Hypothalamus (tissue), 51 donors: ENCODE measurements around the gene CERCAM.
A peak's percentile ranks its signal among the peaks of the same experiment; 100 is the strongest.

ENCODE experiments used
- DNase-seq, 51 donors: peaks; one replicate each; lab custom pipeline; 2025; lab: John Stamatoyannopoulos, UW

Gene CERCAM

DNA sequence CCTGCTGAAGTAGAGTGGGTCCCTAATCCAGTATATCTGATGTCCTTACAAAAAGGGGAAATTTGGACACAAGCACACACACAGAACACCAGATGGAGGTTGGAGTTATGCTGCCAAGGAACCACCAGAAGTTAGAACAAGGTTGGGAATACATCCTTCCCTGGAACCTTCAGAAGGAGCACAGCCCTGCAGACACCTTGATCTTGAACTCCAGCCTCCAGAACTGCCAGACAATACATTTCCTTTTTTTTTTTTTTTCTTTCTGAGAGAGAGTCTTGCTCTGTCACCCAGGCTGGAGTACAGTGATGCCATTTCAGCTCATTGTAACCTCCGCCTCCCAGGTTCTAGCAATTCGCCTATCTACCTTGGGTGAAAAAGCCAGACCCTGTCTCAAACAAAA lies 28.1 kb downstream of the CERCAM start:
- DNase-seq, result no peak

DNA sequence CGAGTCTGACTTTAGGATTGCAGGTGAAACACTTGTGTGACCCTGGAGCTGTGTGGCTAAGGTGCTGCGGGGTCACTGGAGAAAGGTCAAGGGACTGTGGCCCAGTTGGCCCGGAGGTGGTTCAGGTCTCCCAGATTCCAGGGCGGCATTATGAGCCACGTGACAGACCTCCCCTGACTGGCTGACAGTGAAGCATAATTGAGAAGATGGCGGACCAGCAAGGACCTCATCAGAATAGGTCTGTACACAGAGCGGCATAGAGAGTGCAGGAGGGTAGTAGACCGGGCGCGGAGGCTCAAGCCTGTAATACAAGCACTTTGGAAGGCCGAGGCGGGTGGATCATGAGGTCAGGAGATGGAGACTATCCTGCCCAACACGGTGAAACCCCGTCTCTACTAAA lies 34.3 kb downstream of the CERCAM start:
- DNase-seq, result no peak

DNA sequence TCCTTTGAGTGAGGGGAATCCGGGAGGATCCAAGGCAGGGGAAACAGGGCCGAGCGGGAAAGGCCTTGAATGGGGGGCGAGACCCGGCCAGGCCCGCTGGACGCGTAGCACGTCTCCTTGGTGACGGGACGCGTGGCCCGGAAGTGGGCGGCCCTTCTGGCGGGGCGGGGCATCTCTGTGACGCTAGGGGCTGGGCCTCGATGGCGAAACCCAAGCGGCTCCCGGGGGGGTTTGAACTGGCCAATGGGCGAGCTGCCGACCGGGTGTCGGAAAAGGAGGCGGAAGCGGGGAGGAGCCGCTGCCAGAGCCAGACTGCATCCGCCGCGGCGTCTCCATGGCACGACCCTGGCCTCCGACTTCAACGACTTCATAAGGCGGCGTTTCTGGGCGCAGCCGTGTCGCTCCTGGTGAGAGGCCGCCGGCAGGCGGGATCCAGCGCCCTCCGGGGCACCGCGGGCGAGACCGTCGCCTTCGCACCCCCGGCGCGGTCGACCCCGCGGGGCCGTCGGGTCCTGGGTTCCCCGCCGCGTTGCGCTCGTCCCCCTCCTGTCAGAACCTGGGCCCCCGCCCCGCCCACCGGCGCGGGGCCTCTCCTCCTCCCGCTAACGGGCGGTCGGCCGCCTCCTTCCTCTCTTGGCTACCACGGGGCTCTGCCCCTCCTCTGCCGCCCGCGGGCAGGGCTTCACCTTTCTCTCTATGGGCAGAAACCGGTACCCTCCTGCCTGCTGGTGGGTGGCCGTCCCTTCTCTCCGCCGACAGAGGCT lies 35.4 kb downstream of the CERCAM start, which contains the start of gene ODF2:
Gene ODF2 (plus strand): TSS at position 158 of the 764 bp plus-strand sequence. CDS start 86 bp downstream, at position 244.
- peak; percentile 74 to 99 (median 97) for DNase-seq

DNA sequence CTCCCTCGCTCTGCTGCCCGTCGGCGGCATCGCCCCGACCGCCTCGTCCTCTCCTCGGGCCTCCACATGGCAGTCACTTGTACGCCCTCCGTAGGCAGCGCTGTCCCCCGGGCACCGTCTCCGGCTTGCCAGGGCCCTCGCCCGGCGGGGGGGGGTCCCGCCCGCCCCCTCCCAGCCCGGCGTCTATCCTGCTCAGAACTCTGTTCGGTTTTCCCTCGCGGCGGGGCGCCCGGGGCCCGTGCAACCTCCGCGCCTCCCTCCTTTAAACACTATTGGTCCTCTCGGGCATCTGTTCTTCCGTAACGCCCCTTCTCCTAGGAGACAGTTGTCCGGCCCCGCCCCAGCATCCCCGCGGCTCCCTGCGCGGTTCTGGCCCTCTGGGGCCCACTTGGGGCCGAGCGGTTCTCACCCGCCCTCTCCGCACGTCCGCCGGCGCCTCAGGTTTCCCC lies 36.0 kb downstream of the CERCAM start:
- peak in 46 of 51 donors; percentile 5 to 74 (median 45) for DNase-seq

DNA sequence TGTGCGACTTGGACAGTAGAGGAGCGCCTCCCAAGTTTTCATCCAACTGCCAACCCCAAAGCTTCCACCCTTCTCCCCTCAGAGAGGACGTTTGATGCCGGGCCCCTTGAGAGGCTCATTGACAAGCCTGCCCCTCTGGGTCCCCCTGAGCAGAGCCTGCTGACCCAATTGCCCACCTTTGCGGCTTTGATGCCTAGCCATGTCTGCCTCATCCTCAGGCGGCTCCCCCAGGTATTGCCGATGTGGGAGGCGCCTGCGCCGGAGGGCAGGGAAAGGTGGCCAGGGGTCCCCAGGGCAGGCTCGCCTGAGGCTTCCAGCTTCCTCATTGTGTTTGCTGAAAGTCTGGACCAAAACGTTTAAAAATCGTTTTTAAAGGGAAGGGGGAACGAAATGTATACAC lies 36.5 kb downstream of the CERCAM start:
- peak in 1 of 51 donors; percentile 16 for DNase-seq

DNA sequence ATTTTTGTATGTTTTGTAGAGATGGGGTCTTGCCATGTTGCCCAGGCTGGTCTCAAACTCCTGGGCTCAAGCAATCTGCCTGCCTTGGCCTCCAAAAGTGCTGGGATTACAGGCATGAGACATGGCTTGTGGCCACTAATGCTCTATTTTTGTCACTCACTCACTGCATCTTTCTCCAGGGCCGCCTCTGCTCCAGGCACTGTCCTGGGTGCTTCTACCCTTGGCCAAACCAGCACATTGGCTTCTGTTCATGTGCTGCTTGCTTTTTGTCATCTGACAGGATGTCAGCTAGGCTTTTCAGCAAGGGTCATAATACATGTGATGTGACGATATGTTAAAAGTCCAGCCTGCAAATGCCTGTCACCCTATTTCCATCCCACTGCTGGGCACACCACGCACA lies 38.4 kb downstream of the CERCAM start:
- no peak for DNase-seq

DNA sequence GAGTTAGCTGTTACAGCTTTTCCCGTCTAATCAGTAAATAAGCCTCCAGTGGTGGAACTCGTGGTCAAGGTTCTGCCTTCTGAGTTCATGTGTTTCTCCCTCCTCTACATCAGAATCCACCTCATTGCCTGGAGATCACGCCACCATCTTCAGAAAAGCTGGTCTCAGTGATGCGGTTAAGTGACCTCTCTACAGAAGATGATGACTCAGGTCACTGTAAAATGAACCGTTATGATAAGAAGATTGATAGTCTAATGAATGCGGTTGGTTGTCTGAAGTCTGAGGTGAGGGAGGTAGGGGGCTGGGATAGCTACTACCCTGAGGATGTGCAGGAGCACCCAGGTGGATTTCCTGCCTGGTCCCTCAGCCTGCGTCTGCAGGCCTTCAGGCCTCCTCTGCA lies 48.4 kb downstream of the CERCAM start:
- no peak for DNase-seq

DNA sequence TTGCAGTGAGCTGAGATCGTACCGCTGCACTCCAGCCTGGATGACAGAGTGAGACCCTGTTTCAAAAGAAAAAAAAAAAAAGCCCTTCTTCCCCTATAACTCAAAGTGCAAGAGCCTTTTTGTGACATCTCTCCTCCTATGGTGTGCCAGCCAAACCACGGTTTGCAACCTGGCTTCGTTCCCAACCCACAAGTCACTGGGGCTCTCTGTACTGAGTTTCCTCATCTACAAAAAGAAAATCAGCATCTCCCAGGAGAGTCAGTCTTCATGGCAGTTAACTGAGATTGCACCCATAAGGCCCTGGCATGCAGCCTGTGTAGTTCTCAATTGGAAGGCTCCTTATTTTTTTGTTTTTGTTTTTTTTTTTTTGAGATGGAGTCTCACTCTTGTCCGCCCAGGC lies 49.9 kb downstream of the CERCAM start:
- DNase-seq, result peak in 5 of 51 donors; percentile 3 to 5 (median 4)

DNA sequence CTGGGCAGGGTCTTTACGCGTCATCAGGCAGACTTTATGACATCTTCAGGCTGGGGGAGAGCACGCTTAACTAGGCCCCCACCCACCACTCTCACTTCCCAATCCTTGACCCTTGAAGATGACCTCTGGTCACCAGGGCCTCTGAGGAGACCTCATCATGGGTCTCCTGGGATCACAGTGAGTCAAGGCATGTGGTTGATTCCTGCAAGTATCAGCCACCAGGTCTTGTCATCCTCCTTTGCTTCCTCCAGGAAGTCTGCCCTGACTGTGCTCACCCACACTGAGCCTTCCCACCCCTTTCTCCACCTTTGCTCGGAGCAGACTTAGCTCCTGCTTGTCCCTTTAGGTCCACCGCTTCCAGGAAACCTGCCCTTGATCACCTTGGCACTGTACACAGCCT lies 52.4 kb downstream of the CERCAM start:
- no peak for DNase-seq

DNA sequence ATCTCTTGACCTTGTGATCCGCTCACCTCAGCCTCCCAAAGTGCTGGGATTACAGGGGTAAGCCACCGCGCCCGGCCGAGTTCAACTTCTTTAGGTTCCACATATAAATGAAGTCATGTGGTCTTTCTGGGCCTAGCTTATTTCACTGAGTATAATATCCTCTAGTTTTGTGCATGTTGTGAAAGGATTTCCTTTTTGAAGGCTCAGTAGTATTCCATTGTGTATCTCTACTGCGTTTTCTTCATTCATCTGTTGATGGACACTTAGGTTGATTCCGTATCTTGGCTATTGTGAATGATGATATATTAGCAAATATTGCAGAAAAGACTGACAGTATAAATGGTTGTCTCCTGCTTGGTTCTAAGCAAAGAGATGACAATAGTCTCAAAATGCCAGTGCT lies 55.2 kb downstream of the CERCAM start:
- no peak for DNase-seq

DNA sequence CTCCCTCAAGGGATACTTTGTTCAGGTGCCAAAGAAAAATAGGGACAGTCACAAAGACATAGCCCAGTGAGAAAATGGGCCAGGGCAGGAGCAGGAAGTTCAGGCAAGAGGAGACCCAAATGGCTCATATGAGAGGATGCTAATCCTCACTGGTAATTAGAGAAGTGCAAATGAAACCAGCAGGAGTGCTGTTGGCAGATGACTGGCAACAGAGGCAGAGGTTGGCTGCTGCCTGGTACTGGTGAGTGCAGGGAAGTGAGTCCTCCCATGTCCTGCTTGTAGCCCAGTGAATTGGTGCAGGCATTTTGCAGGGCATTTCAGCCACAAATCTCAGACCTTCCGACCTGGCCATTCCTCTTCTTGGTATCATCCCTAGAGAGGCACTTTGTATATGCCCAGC lies 58.6 kb downstream of the CERCAM start:
- DNase-seq, result no peak

DNA sequence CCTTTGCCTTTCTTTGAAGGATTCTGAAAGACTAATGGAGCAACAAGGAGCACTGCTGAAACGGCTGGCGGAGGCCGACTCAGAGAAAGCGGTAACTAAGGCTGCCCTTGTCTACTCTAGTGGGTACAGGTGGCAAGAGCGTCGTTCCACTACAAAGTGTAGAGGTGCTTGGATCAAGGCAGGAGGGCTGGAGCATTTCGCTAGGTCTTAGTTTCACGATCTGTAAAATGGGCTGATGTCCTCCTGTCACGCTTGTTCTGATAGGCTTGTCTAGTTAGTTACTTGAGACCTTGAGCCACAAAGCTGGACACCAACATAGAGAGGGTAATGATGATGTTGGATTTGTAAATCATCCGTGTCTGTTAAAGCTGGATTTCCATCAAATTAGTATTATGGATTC lies 60.9 kb downstream of the CERCAM start:
- DNase-seq, result no peak

DNA sequence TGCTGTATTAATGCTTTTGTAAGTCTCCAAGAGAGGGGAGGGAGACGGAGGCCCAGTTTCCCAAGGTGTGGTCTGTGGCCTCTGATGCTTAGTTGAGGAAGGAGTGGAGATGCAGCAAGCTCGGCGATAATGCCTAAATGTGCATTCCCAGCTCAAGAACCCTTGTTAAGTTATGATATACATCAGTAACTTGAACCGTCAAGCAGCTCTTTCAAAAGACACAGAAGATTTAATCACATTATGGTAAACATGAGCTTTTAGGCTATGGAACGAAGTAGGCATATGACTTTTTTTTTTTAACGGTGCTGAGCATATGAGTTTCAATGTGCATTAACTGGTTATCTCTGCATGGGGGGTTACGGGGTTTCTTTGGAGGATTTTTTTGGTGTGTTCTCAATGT lies 61.5 kb downstream of the CERCAM start:
- no peak for DNase-seq

DNA sequence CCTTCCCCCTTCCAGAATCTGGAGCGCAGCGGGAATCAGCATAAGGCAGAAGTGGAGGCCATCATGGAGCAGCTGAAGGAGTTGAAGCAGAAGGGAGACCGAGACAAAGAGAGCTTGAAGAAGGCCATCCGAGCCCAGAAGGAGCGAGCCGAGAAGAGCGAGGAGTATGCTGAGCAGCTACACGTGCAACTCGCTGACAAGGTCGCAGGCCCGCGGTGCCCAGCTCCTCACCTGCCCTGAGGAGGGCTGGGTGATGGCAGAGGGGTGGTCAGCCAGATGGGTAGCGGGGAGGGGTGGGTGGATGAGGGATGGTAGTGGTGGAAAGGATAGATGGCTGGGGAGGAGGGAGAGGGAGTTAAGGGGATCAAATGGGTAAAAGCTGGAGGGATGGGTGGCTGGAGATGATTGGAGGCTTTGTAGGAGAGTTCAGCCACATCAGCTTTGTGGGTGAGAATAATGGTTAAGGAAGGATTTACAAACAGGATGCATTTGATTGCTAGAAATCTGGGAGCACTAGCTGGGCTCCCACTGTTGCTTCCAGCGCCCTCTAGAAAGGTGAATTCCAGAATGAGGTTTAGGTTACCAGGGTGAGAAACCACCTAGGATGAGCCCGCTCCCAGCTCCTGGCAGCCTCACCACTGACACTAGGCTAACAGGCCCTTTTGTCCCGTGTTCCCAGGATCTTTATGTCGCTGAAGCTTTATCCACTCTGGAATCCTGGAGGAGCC lies 64.2 kb downstream of the CERCAM start:
- DNase-seq, result no peak

DNA sequence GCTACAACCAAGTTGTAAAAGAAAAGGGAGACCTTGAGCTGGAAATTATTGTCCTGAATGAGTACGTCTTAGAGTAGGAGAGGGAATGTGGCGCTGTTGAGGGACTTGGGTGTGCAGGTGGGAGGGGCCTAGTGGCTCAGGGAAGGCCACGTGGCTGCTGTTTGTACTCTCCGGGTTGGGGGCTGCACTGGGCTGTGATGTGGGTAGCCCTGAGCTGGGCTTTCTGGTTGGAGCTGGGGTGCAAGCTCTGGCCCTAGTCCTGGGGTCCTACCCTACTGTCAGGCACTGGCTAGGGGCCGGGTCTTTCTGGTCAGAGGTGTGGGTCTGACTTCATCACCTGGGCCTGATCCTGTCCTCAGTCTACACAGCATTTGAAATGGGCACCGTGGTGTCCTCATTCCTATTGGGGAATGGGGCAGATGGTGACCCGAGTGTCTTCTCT lies 64.8 kb downstream of the CERCAM start:
- DNase-seq, result no peak

DNA sequence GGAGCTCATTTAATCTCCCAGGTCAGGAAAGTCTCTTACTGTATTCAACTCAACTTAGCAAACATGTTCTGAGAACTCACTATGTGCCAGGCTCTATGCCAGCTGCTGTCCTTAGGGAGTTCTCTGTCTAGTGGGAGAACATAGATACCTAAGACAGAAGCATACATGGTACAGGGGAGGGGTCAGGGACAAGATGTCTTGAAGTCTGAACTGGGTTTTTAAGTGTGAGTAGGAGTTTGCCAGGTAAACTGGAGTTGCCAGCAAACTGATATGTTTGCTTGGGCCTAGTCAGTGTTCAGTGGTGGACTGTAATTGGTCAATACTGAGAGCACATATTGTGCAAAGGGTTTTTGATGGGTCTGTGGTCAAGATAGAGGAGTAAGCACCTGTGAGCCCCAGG lies 65.5 kb downstream of the CERCAM start:
- DNase-seq, result no peak
